GM23248 (cell line): ENCODE measurements around the gene LDLRAD3.

Experiments
- EZH2 ChIP-seq: fragments of 200-600 bp; sonication (generic); IDR thresholded peaks from 2 replicates; pipeline ENCODE4 v1.6.1; 2018; ENCODE audit warnings: antibody characterized with exemption, mild to moderate bottlenecking; ENCODE audit not compliant: insufficient read depth, poor library complexity, severe bottlenecking
- EZH2phosphoT487 ChIP-seq: fragments of 200-600 bp; sonication (generic); IDR thresholded peaks from 2 replicates; pipeline ENCODE4 v1.6.1; 2018; ENCODE audit warnings: antibody characterized with exemption, moderate library complexity, mild to moderate bottlenecking, low read depth; ENCODE audit not compliant: insufficient read depth

- no peak for TF ChIP-seq EZH2phosphoT487
- TF ChIP-seq EZH2 = no peak
Measured at GRCh38 chr11:35951680-35952079, 7.8 kb downstream of the LDLRAD3 start.
